Gastroesophageal sphincter (tissue), 3 donors: ENCODE measurements around the gene BEND7.

Experiments used
- EP300 ChIP-seq: sonication (generic); formaldehyde crosslinking; IDR thresholded peaks from one replicate; pipeline ENCODE4 v1.6.1; 2017; ENCODE audit warnings: antibody characterized with exemption, mild to moderate bottlenecking
- POLR2A ChIP-seq, 2 donors: fragments of 450-650 bp; IDR thresholded peaks; one replicate each; pipeline ENCODE4 v1.6.1; 2017; ENCODE audit warnings: antibody characterized with exemption in 2 of 2, mild to moderate bottlenecking in 2 of 2, moderate library complexity in 1 of 2
- POLR2AphosphoS5 ChIP-seq: sonication (generic); formaldehyde crosslinking; IDR thresholded peaks from one replicate; pipeline ENCODE4 v1.6.1; 2017; ENCODE audit warnings: antibody characterized with exemption
- TF ChIP-seq, protein P1 (sequence below), 4 experiments: fragments of 200-600 bp in 2 of 4; fragments of 450-650 bp in 2 of 4; sonication (generic) in 1 of 4; IDR thresholded peaks; one replicate each; pipeline ENCODE4 v1.5.1; 2017 to 2019; ENCODE audit warnings: antibody characterized with exemption in 4 of 4, mild to moderate bottlenecking in 2 of 4, moderate library complexity in 2 of 4

DNA sequence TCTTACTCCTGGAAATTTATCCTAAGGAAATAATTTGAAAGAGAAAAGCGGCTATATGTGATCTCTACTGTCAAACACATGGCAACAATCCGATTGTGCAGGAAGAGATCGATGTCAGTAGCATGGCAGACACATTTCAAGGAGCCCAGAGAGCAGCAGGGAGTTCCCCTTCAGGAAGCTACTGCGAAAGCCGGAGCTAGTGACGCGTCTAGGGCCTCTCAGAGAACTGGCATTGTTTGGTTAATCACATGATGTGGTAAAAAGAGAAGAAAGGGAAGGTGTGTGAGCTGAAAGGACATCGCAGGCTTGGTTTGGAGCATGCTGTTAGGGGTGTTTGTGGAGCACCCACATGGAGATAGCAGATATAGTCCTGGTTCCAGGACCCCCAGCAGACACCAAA, 74.9 kb downstream of the BEND7 start:
- no peak for TF ChIP-seq POLR2A (IDR thresholded peaks at IDR 0.05)
- TF ChIP-seq, protein P1, sequence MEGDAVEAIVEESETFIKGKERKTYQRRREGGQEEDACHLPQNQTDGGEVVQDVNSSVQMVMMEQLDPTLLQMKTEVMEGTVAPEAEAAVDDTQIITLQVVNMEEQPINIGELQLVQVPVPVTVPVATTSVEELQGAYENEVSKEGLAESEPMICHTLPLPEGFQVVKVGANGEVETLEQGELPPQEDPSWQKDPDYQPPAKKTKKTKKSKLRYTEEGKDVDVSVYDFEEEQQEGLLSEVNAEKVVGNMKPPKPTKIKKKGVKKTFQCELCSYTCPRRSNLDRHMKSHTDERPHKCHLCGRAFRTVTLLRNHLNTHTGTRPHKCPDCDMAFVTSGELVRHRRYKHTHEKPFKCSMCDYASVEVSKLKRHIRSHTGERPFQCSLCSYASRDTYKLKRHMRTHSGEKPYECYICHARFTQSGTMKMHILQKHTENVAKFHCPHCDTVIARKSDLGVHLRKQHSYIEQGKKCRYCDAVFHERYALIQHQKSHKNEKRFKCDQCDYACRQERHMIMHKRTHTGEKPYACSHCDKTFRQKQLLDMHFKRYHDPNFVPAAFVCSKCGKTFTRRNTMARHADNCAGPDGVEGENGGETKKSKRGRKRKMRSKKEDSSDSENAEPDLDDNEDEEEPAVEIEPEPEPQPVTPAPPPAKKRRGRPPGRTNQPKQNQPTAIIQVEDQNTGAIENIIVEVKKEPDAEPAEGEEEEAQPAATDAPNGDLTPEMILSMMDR (IDR thresholded peaks at IDR 0.05), result no peak
- no peak for TF ChIP-seq EP300
- TF ChIP-seq POLR2AphosphoS5, result no peak
